Measurements from ENCODE around the gene ANKRD30A.
"Not testable (repeated sequence)": the region's sequence is repeated elsewhere in the genome, so short reads cannot be mapped to it uniquely, and the experiment has no call there.

The ANKRD30A gene

GRCh38 chr10:37125191-37125732 is at the start of gene ANKRD30A:
TSS of gene ANKRD30A (plus strand) at chr10:37125598. CDS start at chr10:37125788, 190 bp downstream.
- no peak for DNase-seq (ENCODE audit: low spot score)
- TF ChIP-seq CTCF (IDR thresholded peaks at IDR 0.05; ENCODE audit: extremely low read depth, missing control alignments), result no peak

- DNase-seq (ENCODE audit: low spot score), result not testable (repeated sequence)
Measured at GRCh38 chr10:37076083-37076482, 49.3 kb upstream of the ANKRD30A start.

- no peak for DNase-seq (ENCODE audit: low spot score)
- TF ChIP-seq CTCF (IDR thresholded peaks at IDR 0.05; ENCODE audit: extremely low read depth, missing control alignments), result no peak
Measured at GRCh38 chr10:37095792-37096573, 29.4 kb upstream of the ANKRD30A start.

- no peak for DNase-seq (ENCODE audit: low spot score)
Measured at GRCh38 chr10:37101261-37101660, 24.1 kb upstream of the ANKRD30A start.

GRCh38 chr10:37109000-37109399 is 16.4 kb upstream of the ANKRD30A start:
- no peak for TF ChIP-seq CTCF (IDR thresholded peaks at IDR 0.05; ENCODE audit: extremely low read depth, missing control alignments)
- no peak for DNase-seq (ENCODE audit: low spot score)

More at GRCh38 chr10:37101261-37101660, 24.1 kb upstream of the ANKRD30A start:
- no peak for TF ChIP-seq CTCF (IDR thresholded peaks at IDR 0.05; ENCODE audit: extremely low read depth, missing control alignments)

GRCh38 chr10:37124532-37124931 is 866 bp upstream of the ANKRD30A start:
- TF ChIP-seq CTCF (IDR thresholded peaks at IDR 0.05; ENCODE audit: extremely low read depth, missing control alignments), result no peak
- DNase-seq (ENCODE audit: low spot score), result no peak

GRCh38 chr10:37125921-37126320 is 523 bp downstream of the ANKRD30A start:
- no peak for TF ChIP-seq CTCF (IDR thresholded peaks at IDR 0.05; ENCODE audit: extremely low read depth, missing control alignments)
- DNase-seq (ENCODE audit: low spot score), result no peak

- no peak for DNase-seq (ENCODE audit: low spot score)
- TF ChIP-seq CTCF (IDR thresholded peaks at IDR 0.05; ENCODE audit: extremely low read depth, missing control alignments), result no peak
Measured at GRCh38 chr10:37146443-37146842, 21.0 kb downstream of the ANKRD30A start.

GRCh38 chr10:37162430-37162829 is 37.0 kb downstream of the ANKRD30A start:
- not testable (repeated sequence) for DNase-seq (ENCODE audit: low spot score)

- DNase-seq (ENCODE audit: low spot score), result not testable (repeated sequence)
Measured at GRCh38 chr10:37171945-37172344, 46.5 kb downstream of the ANKRD30A start.

- not testable (repeated sequence) for DNase-seq (ENCODE audit: low spot score)
Measured at GRCh38 chr10:37178296-37178695, 52.9 kb downstream of the ANKRD30A start.
